ENCODE measurements around the gene TOX2.
"Not testable (repeated sequence)": the region's sequence is repeated elsewhere in the genome, so short reads cannot be mapped to it uniquely, and the experiment has no call there.

TOX2 gene

GRCh38 chr20:44041001-44041400 is 126.3 kb downstream of the TOX2 start:
- no peak for TF ChIP-seq Cebpa-rat (IDR thresholded peaks at IDR 0.05)
- Histone ChIP-seq H3K27me3 (no peaks in the 10 kb centered on the region), H3K9ac (no peak overlapping the region), H3K36me3 (no peaks in the 10 kb centered on the region), H4K20me1 (no peaks in the 10 kb centered on the region), H3K4me1 (no peaks in the 10 kb centered on the region), H3K27ac (no peak overlapping the region), H3K4me2 (no peak overlapping the region), H3K9me3 (no peaks in the 10 kb centered on the region), H3K4me3 (no peak overlapping the region)

- not testable (repeated sequence) for H3K4me3 ChIP-seq, H3K4me1 ChIP-seq, H4K20me1 ChIP-seq, H3K27ac ChIP-seq, H3K4me2 ChIP-seq, H3K9ac ChIP-seq, H3K9me3 ChIP-seq, H3K36me3 ChIP-seq, H3K27me3 ChIP-seq
Observed at GRCh38 chr20:44044712-44045111, 130.1 kb downstream of the TOX2 start.

GRCh38 chr20:44050327-44050726 is 135.7 kb downstream of the TOX2 start:
- no peak overlapping the region for H3K27ac ChIP-seq
- no peak for TF ChIP-seq Cebpa-rat (IDR thresholded peaks at IDR 0.05)
- H3K36me3 ChIP-seq: no peaks in the 10 kb centered on the region
- 0 out of 2 replicates have a peak, but pooled peaks cover 7% of the 10 kb centered on the region for H3K4me1 ChIP-seq
- H3K27me3 ChIP-seq: no peaks in the 10 kb centered on the region
- no peak overlapping the region for H3K9ac ChIP-seq
- no peaks in the 10 kb centered on the region for H3K9me3 ChIP-seq
- no peak overlapping the region for H3K4me3 ChIP-seq
- H4K20me1 ChIP-seq: no peaks in the 10 kb centered on the region
- H3K4me2 ChIP-seq: no peak overlapping the region

- Histone ChIP-seq H3K4me1 (0 out of 2 replicates have a peak, but pooled peaks cover 7% of the 10 kb centered on the region), H3K27me3 (no peaks in the 10 kb centered on the region), H3K9me3 (no peaks in the 10 kb centered on the region), H3K4me3 (no peak overlapping the region), H3K9ac (no peak overlapping the region), H3K27ac (no peak overlapping the region), H4K20me1 (no peaks in the 10 kb centered on the region), H3K36me3 (no peaks in the 10 kb centered on the region), H3K4me2 (no peak overlapping the region)
- no peak for TF ChIP-seq Cebpa-rat (IDR thresholded peaks at IDR 0.05)
Observed at GRCh38 chr20:44050925-44051660, 136.4 kb downstream of the TOX2 start.

- no peaks in the 10 kb centered on the region for H3K36me3 ChIP-seq
- no peaks in the 10 kb centered on the region for H3K27me3 ChIP-seq
- no peak overlapping the region for H3K27ac ChIP-seq
- no peak overlapping the region for H3K4me3 ChIP-seq
- H3K4me2 ChIP-seq: no peak overlapping the region
- no peaks in the 10 kb centered on the region for H3K9me3 ChIP-seq
- H3K4me1 ChIP-seq: 0 out of 2 replicates have a peak, but pooled peaks cover 7% of the 10 kb centered on the region
- no peak overlapping the region for H3K9ac ChIP-seq
- H4K20me1 ChIP-seq: no peaks in the 10 kb centered on the region
- no peak for TF ChIP-seq Cebpa-rat (IDR thresholded peaks at IDR 0.05)
Observed at GRCh38 chr20:44051661-44052000, 137.0 kb downstream of the TOX2 start.

GRCh38 chr20:44052166-44052565 is 137.5 kb downstream of the TOX2 start:
- Histone ChIP-seq H3K4me2 (no peak overlapping the region), H4K20me1 (no peaks in the 10 kb centered on the region), H3K4me1 (0 out of 2 replicates have a peak, but pooled peaks cover 7% of the 10 kb centered on the region), H3K27ac (no peak overlapping the region), H3K4me3 (no peak overlapping the region), H3K36me3 (no peaks in the 10 kb centered on the region), H3K9me3 (no peaks in the 10 kb centered on the region), H3K27me3 (no peaks in the 10 kb centered on the region), H3K9ac (no peak overlapping the region)
- TF ChIP-seq Cebpa-rat (IDR thresholded peaks at IDR 0.05): no peak

GRCh38 chr20:44053046-44053445 is 138.4 kb downstream of the TOX2 start:
- Histone ChIP-seq H3K4me3 (no peak overlapping the region), H3K9me3 (peaks cover 5% of the 10 kb centered on the region; the same call in 1 of the 2 replicates), H3K4me2 (no peak overlapping the region), H3K36me3 (no peaks in the 10 kb centered on the region), H3K4me1 (peaks cover 10% of the 10 kb centered on the region), H4K20me1 (no peaks in the 10 kb centered on the region), H3K9ac (no peak overlapping the region), H3K27ac (no peak overlapping the region), H3K27me3 (no peaks in the 10 kb centered on the region)
- TF ChIP-seq Cebpa-rat (IDR thresholded peaks at IDR 0.05): no peak

GRCh38 chr20:44054118-44054517 is 139.5 kb downstream of the TOX2 start:
- H3K4me1 ChIP-seq: peaks cover 18% of the 10 kb centered on the region
- no peak for TF ChIP-seq Cebpa-rat (IDR thresholded peaks at IDR 0.05)
- H3K9me3 ChIP-seq: peaks cover 5% of the 10 kb centered on the region; the same call in 1 of the 2 replicates
- no peak overlapping the region for H3K4me3 ChIP-seq
- no peaks in the 10 kb centered on the region for H3K27me3 ChIP-seq
- H3K36me3 ChIP-seq: no peaks in the 10 kb centered on the region
- H3K27ac ChIP-seq: no peak overlapping the region
- no peak overlapping the region for H3K9ac ChIP-seq
- no peaks in the 10 kb centered on the region for H4K20me1 ChIP-seq
- no peak overlapping the region for H3K4me2 ChIP-seq

GRCh38 chr20:44054849-44055248 is 140.2 kb downstream of the TOX2 start:
- peaks cover 18% of the 10 kb centered on the region for H3K4me1 ChIP-seq
- H3K27ac ChIP-seq: no peak overlapping the region
- no peak overlapping the region for H3K4me2 ChIP-seq
- H3K4me3 ChIP-seq: no peak overlapping the region
- H3K36me3 ChIP-seq: no peaks in the 10 kb centered on the region
- H3K9ac ChIP-seq: no peak overlapping the region
- no peak for TF ChIP-seq Cebpa-rat (IDR thresholded peaks at IDR 0.05)
- H3K9me3 ChIP-seq: peaks cover 10% of the 10 kb centered on the region
- H4K20me1 ChIP-seq: no peaks in the 10 kb centered on the region
- no peaks in the 10 kb centered on the region for H3K27me3 ChIP-seq

- H3K36me3 ChIP-seq: no peaks in the 10 kb centered on the region
- no peak overlapping the region for H3K9ac ChIP-seq
- H3K4me3 ChIP-seq: no peak overlapping the region
- H3K9me3 ChIP-seq: peaks cover 10% of the 10 kb centered on the region
- no peaks in the 10 kb centered on the region for H3K27me3 ChIP-seq
- no peak for TF ChIP-seq Cebpa-rat (IDR thresholded peaks at IDR 0.05)
- H3K4me2 ChIP-seq: no peak overlapping the region
- no peaks in the 10 kb centered on the region for H4K20me1 ChIP-seq
- H3K27ac ChIP-seq: no peak overlapping the region
- H3K4me1 ChIP-seq: peaks cover 21% of the 10 kb centered on the region
Observed at GRCh38 chr20:44056010-44056698, 141.5 kb downstream of the TOX2 start.

Data from BLaER1 (cell line).